GM18517 (cell line): ENCODE measurements around the gene ODAD4.
A peak's percentile ranks its signal among the peaks of the same experiment; 100 is the strongest.
"Not testable (repeated sequence)": the region's sequence is repeated elsewhere in the genome, so short reads cannot be mapped to it uniquely, and the experiment has no call there.

Experiments
- ATAC-seq: cut with Tn5 transposase; IDR thresholded peaks from one replicate; pipeline ENCODE4 v1.9.1; 2021; ENCODE audit warnings: mild to moderate bottlenecking, moderate library complexity; ENCODE audit not compliant: unreplicated experiment

The ODAD4 gene

GRCh38 chr17:41913798-41914197 is 16.6 kb upstream of the ODAD4 start:
- ATAC-seq, result no peak

- no peak for ATAC-seq
These were observed 16.1 kb upstream of the ODAD4 start for GRCh38 chr17:41914358-41914766.

- ATAC-seq, result no peak
These were observed 15.4 kb upstream of the ODAD4 start for GRCh38 chr17:41915020-41915419.

- ATAC-seq, result no peak
These were observed 14.9 kb upstream of the ODAD4 start for GRCh38 chr17:41915566-41915965.

GRCh38 chr17:41917192-41917591 is 13.2 kb upstream of the ODAD4 start:
- no peak for ATAC-seq

- ATAC-seq, result no peak
These were observed 12.6 kb upstream of the ODAD4 start for GRCh38 chr17:41917679-41918313.

GRCh38 chr17:41918314-41919164 is 11.9 kb upstream of the ODAD4 start, which contains the start of gene ACLY:
ACLY (minus strand) TSS chr17:41918951; CDS start chr17:41913873, 5,078 bp downstream.
- ATAC-seq, result peak; percentile 74

GRCh38 chr17:41919165-41919817 is 11.1 kb upstream of the ODAD4 start:
- ATAC-seq, result no peak

GRCh38 chr17:41919840-41920579 is 10.4 kb upstream of the ODAD4 start:
- no peak for ATAC-seq

GRCh38 chr17:41920580-41920955 is 9.8 kb upstream of the ODAD4 start:
- ATAC-seq, result no peak

- no peak for ATAC-seq
These were observed 4.3 kb upstream of the ODAD4 start for GRCh38 chr17:41925991-41926590.

- no peak for ATAC-seq
These were observed 1.6 kb upstream of the ODAD4 start for GRCh38 chr17:41928693-41929251.

GRCh38 chr17:41930833-41931156 is 378 bp downstream of the ODAD4 start:
- peak; percentile 32 for ATAC-seq

GRCh38 chr17:41931715-41932114 is 1.3 kb downstream of the ODAD4 start:
- ATAC-seq, result not testable (repeated sequence)

GRCh38 chr17:41932816-41933389 is 2.5 kb downstream of the ODAD4 start:
- ATAC-seq, result no peak

- no peak for ATAC-seq
These were observed 5.2 kb downstream of the ODAD4 start for GRCh38 chr17:41935641-41936040.

GRCh38 chr17:41937970-41938954 is 7.8 kb downstream of the ODAD4 start:
- no peak for ATAC-seq

GRCh38 chr17:41939044-41939692 is 8.8 kb downstream of the ODAD4 start:
- ATAC-seq, result no peak
